IPS DF 19.7 (cell line): ENCODE measurements around the gene LGALS12.
"Not testable (repeated sequence)": the region's sequence is repeated elsewhere in the genome, so short reads cannot be mapped to it uniquely, and the experiment has no call there.

Experiments
- DNase-seq: peaks from one replicate; pipeline ENCODE4 v3.0.0-alpha.2; 2013; ENCODE audit warnings: low read depth, low spot score

Gene LGALS12

DNA sequence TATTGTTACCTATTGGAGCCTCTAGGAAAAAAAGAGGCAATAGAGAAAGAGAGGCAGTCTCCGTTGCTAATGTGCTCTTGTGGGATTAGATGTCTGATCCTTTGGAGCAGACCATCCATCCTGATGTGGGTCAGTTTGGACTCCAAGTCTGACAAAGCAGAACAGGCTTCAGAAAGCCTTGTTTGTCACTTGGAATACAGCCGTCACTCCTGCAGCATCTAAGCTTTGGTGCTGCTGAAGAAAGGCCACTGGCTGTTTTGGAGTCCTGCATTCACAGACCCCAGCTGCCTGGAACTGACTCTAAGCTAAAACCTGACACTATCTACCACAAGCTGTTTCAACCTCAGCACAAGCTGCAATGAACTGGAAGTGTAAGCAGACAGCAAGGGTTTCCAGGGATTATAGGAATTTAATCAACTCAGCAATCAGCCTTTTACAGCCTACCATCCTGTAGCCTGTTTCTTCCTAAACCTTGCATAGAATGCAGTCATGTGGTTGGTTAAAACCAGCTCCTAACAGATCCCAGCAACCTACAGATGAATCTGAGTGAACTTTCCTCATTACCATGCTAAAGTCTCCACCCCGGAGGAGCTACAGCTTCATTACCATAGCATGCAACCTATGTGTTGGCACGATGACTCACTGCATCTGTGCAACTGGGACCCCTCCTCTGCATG is 27.1 kb downstream of the LGALS12 start:
- no peak for DNase-seq

DNA sequence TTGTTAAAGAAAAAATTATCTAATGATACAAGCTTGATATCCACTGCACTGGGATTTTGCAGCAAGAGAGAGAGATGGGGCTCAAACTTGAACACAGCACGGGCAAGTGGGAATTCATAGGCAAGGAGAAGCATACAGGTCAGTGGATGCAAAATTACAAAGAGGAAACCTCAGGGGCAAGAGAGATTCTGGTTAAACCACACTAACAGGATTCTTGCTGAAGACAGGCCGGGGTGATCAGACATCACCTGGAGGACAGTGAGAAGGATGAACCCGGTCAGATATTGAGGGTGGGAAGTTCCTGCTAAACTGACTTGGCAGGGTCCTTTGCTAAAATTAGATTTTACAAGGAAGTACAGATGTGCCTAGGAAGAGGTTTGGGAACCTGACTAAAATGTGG is 28.2 kb downstream of the LGALS12 start:
- no peak for DNase-seq

DNA sequence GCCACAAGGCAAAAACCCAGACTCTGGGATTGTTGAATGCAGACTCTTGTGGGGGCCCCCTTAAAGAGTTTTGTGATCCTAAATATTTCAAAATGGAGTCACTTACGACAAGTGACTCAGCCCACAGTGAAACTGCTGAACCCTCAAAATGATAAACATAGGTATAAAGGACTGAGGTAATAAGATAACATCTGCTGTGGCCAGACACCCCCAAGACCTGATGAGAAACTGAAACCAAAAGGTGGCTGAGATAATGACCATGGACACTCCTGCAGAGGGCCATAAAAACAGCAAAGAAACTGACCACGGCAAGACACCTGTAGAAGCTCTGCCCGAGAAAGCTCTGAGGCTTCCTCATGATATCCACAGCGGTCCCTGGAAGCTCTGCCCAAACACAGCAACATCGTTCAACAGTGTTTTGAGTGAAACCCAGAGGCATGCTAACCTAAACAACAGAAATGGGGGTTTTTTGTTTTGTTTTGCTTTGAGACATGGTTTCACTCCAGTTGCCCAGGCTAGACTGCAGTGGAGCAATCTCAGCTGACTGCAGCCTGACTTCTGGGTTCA is 29.1 kb downstream of the LGALS12 start:
- no peak for DNase-seq

DNA sequence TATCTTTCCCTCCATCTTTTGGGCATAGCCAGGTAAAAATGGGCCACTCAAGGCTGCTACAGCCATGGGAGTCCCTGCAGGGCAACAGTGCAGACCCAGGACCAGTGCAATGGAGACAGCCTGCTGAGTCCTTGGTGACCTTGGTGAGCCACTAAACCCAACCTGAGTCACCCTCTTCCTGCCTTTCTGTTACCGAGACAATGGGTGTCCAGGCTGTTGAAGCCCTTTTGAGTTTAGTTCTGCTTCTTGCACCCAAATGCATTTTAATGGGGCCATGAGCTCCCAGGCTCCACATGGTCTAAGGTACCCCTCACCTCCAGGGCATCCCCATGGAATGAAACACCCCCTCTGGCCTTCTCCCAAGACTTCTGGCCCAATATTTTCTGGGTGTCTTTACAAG is 29.9 kb downstream of the LGALS12 start:
- no peak for DNase-seq

DNA sequence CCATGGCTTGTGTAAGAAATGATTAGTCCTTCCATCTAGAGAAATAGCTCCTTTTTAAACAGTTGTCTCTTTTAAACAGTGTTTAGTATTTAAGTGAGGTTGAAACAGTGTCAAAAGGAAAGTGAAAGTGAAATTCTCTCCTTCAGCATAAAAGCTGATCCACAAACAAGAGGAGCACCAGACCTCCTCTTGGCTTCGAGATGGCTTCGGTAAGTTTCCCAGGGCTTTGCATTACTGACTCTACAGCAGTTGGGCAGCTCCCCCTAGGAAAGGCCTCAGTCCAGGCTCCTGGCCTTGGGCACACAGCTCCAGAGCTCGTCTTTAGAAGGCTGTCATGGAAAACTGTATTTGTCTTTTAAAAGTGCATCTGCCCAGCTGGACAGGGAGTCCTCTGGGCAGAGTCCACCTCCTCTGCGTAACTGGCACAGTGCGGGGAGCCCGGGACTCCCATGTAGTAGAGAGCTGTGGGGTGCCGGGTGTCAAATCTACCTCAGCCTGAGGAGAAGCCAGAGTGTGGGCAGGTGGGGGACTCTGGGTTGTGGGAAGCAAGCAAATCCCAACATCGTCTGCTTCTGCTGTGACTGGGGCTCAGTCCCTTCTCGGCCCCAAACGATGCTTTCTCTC is 30.9 kb downstream of the LGALS12 start, which contains the start of gene PLAAT4:
Gene PLAAT4, plus strand, starts transcription at position 140 of the 624 bp plus-strand sequence. Its CDS starts 61 bp downstream, at position 201.
- DNase-seq, result no peak

DNA sequence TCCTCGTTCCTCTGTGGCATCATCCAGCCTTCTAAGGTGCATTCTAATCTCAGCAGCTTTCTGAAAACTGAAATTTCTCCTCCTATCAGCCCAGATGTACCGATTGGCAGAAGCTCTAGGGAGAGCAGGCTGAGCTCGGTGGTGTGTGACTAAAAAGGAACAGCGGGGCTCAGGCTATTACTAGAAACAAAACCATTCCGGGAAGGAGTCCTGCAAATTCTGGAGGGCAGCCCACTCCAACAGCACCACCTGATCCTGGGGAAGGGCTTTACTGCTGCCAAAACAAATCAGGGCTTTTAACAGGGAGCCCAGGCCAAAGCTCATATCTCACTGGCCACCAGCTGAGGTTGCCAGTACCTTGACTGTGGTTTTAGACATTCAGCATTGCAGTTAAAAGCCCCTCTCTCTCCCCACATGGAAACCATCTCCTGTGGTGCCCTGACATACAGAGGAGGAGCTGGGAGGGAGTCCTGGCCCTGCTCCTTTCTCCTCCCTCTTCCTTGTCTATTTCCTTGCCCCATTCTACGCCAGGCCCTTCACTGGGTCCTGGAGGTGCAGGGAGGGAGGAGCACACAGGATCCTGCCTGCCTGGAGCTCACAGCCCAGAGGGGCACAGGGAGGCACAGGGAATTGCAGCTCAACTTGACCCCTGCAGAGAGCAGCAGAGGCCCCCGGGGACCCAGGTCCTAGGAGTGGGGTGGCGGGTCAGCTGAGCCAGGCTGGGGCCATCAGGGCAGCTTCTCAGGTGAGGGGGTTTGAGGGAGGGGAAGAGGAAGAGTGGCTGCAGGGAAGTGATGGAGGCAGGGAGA is 31.6 kb downstream of the LGALS12 start:
- no peak for DNase-seq

DNA sequence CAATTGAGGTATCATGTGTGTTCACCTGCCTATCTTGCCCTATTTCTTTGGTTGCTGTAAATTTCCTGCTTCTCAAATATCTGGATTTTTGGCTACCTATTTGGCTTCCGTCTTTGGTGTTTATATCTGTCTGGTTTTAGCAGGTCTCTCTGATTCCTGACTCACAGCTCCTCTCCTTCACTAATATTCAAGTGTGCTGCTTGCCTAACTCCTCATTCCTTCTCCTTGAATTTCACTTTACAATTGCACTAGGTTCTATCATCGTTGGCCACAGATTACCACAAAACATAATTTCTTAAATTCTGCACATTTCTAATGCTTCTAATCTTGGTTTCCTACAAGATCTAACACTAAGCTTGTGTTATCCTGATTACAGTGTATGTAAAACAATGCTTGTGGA is 36.6 kb downstream of the LGALS12 start:
- not testable (repeated sequence) for DNase-seq

DNA sequence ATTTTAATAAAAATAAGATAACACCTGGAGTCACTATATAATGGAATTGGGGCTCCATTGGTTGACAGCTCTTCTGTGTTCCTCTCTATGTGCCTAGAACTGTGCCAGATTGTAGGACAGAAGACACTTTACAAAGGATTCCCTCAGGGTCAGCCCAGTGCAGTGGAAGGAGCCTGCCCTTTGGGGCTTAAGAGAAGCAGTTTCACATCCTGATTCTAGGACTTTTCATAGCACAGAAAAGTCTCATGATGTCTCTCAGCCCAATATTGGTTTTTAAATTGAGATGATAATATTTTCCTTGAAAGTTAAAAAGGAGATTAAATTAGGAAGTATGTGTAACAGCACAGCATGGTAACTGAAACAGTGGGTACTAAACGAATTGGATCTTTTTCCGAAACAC is 37.8 kb downstream of the LGALS12 start:
- DNase-seq, result no peak

DNA sequence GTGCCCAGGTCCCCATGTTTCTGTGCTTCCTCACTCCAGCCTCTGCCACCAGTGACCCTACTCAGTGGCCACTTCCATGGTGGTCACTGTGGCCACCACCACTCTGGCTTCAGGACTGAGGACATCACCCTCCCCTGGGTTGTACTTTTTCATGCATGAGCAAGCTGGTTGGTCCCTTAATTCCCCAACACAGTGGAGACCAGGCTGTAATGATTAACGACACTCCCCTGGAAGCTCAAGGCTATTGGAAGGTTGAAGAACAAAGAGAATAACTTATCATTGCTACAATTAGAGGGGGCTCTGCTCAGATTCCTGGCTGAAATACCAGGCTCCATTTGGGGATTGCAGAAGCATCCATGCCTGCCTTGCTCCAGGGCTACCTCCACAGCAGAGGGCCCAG is 41.2 kb downstream of the LGALS12 start:
- DNase-seq, result no peak

DNA sequence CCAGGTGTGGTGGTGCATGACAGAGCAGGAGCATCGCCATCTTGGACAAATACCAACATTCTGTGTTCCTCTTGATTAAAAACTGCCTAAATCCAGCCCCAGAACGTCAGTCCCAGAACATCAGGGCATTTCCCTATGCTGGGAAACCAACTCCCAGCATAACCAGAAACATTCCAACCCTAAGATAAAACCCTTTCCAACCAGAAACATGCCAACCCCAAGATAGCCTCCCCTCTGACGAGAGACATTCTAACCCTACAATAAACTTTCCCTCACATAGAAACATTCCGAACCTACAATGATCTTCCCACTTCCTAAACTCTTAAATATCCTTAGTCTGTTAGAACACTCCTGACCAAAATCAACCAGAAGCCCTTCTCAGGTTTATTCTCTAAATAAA is 42.3 kb downstream of the LGALS12 start:
- DNase-seq, result no peak

DNA sequence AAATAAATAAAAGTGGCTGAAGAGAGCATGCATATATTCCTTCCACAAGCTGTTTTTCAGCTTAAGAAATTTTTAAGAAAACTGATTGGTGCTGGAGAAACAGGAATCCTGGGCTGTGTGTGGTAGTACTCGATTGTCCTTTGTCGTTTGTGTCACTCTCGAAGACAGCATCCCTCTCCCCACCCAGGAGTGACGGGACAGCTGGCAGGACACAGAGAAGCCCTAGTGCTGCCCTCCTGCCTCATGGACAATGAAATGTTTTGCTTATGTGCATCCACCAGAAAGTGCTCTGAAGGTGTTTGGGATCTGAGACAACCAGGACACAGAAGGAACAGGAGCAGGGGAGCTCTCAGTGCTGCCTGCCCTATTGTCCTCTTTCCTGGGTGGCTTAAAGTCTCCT is 43.5 kb downstream of the LGALS12 start:
- no peak for DNase-seq

DNA sequence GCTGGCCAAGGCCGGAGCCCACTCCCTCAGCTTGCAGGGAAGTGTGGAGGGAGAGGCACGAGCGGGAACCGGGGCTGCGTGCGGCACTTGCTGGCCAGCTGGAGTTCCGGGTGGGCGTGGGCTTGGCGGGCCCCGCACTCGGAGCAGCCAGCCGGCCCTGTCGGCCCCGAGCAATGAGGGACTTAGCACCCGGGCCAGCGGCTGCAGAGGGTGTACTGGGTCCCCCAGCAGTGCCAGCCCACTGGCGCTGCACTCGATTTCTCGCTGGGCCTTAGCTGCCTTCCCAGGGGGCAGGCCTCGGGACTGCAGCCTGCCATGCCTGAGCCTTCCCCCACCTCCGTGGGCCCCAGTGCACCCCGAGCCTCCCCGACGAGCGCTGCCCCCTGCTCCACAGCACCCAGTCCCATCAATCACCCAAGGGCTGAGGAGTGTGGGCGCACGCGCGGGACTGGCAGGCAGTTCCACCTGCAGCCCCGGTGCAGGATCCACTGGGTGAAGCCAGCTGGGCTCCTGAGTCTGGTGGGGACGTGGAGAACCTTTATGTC is 44.3 kb downstream of the LGALS12 start:
- DNase-seq, result not testable (repeated sequence)

DNA sequence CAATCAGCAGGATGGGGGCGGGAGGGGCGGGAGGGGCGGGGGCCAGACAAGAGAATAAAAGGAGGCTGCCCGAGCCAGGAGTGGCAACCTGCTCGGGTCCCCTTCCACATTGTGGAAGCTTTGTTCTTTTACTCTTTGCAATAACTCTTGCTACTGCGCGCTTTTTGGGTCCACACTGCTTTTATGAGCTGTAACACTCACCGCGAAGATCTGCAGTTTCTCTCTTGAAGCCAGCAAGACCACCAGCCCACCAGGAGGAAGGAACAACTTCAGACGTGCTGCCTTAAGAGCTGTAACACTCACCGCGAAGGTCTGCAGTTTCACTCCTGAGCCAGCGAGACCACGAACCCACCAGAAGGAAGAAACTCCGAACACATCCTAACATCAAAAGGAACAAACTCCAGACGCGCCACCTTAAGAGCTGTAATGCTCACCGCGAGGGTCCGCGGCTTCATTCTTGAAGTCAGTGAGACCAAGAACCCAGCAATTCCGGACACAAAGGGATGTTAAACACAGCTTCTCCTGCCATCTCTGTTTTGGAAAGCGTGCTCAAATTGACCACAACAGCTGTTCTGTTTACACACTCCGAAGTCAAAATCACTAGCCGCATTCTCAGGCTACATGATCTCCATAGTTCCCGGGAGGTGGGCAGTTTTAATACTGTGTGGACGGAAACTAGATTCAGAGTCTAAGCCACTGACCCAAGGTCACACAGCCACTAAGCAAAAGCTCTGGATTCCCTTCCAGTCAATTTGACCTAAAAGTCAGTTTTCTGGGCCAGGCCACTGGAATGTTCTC is 45.4 kb downstream of the LGALS12 start:
- no peak for DNase-seq

DNA sequence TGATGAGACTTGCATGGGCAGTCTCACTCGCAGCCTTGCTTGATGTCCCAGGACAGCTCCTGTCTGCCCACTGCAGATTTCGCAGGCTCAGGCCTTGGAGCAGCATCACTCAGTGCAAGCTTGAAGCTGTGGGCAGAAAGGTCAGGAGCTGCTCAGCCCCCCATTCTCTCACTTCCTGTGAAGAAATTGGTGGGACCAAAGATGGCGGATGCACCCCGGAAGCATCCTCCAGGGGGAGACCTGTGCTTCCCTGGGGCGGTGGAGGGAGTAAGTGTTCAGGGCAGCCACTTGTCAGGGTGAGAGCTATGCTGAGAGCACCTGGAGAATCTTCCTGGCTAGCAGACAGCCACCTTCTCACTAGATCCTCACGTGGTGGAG is 46.0 kb downstream of the LGALS12 start:
- DNase-seq, result no peak

DNA sequence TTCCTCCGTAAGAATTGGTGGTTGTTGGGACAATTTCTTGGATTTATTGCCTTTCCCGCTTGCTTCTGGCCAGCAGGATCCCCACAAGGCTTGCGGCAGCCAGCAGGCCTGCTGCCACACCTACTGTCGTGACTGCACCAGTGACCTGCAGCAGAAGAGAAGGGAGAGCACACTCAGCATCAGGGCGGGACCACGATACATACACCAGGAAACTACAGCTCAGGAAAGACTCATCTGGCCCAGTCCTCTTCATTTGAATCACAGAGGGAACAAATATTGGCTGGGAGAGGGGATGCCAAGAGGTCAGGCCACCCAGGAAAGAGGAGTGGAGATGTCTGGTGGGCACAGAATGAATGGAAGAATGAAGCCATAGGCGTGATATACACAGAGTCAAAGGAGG is 47.0 kb downstream of the LGALS12 start:
- no peak for DNase-seq

DNA sequence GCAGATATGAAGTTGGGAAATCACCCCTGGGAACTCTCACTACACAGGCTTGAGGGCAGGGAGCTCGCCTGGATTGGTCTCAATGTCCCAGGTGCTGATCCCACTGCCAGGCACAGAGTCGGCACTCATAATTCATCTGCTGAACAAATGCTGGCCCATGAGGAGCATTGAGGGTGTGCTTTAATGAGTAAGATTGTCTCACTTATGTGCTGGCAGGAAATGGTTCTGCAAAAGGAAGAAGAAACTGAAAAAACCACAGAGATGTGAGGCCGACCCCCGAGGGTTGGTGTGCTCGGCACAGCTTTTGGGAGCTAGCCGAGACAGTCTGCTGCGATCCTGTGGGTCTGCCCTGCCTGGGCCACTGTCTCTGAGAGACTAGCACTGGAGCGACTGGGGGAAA is 47.9 kb downstream of the LGALS12 start:
- no peak for DNase-seq

DNA sequence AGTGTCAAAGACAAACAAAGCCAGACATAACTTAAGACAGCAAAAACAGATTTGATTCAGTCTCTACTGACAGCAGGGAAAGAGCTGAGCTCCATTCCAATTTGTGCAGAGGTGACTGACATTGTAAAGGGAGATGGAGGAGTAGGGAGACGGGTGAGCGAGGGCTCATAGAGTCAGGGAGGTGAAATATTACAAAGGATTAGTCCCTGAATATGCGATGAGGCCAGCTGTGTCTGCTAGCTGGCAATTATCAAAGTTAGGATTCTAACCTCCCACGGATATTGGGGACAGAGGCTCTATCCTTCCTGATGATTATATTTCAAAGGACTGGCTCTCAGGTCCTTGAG is 49.0 kb downstream of the LGALS12 start:
- DNase-seq, result no peak

DNA sequence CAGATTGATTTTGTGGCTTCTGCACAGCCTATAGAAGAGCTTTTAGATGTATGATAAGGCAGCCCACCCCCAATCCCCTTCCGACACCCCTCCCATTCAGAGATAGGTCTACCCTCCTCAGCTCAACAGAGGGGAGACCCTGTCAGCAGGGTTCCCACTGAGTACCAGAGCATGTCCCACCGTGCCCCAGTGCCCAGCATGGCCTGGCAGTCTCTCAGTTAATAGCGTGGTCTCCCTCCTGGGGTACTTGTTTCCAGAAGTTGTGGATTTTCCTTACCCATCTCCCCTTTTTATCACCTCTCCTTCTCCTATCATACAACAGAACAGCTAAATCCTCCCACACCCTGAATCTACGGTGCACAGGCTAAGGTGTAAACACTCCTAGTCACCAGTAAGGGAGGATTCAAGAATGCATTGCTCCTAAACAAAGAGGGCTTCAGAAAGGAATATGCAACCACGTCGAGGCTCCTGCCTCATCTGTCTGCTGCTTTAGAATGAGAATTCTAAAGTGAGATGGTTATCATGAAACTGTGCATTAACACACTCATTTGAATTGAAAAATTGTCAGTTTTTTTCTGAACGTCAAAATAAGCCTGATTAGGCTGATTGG is 50.6 kb downstream of the LGALS12 start:
- no peak for DNase-seq

DNA sequence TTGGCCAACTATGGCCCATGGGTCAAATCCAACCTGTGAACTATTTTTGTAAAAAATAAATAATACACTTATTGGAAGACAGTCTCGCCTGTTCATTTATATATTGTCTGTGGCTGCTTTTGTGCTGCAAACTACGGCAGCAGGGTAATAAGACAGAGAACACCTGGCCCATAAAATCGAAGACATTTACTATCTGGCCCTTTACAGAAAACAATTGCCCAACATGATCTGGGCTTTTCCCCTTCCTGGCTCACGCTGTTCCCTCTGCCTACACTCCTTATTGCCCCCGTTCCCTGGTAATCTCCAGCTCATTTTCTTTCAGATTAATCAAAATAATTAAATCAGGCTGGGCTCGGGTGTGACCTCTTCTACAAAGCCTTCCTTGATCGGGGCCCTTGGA is 51.7 kb downstream of the LGALS12 start:
- no peak for DNase-seq

DNA sequence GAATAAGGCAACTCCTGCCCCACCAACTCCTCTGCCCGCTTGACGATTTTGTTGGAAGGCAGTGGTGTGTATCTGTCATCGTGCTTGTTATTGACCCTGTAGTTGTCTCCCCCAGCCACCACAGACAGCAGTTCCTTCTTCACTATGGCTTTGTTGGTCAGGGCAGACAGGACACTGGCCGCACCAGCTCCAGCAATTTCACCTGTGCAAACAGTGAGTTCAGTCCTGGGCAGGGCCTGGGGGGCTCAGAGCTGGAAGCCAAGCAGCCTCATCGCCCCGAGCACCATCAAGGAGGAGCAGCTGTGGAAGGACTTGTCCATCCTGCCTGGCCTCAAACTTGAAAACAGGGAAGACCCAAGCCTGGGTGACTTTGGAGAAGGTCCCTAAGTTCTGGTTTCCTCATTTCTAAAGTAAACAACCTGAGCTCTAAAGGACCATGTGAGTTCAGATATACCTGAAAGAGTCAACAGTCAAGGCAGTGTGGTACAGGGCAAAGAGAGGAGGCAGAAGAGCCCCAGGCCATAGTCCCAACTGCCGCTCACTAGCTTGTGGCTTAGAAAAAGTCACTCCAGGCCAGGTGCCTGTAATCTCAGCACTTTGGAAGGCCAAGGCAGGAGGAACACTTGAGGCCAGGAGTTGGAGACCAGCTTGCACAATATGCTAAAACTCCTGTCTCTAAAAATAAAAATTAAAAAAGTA is 52.7 kb downstream of the LGALS12 start:
- no peak for DNase-seq
